ENCODE data around the gene SLIT3.

DNA sequence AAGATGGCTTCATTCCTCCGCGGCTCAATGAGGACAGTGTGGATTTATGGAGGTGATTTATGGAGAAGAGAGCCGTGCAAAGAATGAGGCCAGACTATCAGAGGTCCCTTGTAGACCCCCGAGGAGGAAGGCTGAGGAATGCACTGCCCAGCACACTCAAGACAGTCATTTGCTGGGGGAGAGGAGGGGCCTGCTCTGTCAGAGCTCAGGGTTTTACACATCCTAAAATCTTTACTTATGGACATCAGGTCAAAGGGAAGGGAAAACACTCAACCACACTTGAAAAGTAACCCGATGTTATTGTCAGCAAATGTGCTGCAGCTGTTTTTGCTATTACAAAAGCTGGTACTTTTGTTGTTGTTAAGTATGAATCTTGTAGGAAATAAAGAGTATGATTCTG, 289.5 kb downstream of the SLIT3 start:
- TF ChIP-seq, protein P1, sequence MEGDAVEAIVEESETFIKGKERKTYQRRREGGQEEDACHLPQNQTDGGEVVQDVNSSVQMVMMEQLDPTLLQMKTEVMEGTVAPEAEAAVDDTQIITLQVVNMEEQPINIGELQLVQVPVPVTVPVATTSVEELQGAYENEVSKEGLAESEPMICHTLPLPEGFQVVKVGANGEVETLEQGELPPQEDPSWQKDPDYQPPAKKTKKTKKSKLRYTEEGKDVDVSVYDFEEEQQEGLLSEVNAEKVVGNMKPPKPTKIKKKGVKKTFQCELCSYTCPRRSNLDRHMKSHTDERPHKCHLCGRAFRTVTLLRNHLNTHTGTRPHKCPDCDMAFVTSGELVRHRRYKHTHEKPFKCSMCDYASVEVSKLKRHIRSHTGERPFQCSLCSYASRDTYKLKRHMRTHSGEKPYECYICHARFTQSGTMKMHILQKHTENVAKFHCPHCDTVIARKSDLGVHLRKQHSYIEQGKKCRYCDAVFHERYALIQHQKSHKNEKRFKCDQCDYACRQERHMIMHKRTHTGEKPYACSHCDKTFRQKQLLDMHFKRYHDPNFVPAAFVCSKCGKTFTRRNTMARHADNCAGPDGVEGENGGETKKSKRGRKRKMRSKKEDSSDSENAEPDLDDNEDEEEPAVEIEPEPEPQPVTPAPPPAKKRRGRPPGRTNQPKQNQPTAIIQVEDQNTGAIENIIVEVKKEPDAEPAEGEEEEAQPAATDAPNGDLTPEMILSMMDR (IDR thresholded peaks at IDR 0.05) = no peak
- no peak for TF ChIP-seq POLR2A (IDR thresholded peaks at IDR 0.05)
